ENCODE measurements around the gene ATG10. TPM values are rescaled to one million over a fixed set of nuclear protein-coding genes. Genes with fewer than 3 reads are reported as not detected.

The ATG10 gene
- total and polyA plus RNA-seq, 7 donors: 4.2 to 7.4 (median 6.0) TPM

- H3K27ac ChIP-seq: no peak overlapping the region
- TF ChIP-seq CTCF (IDR thresholded peaks at IDR 0.05): no peak
- H3K36me3 ChIP-seq (ENCODE audit: insufficient read depth in 1 of 2, low read depth in 1 of 2): no peaks in the 10 kb centered on the region
- H3K27me3 ChIP-seq (ENCODE audit: insufficient read depth in 3 of 3, low read length in 2 of 3): no peaks in the 10 kb centered on the region
- ATAC-seq: no peak
- intact Hi-C loops (cut with DNase I): no loop called here
- WGBS, 3 donors: 78 to 81% (median 79%) methylated on average over 7 of the region's 7 CpGs
- H3K4me1 ChIP-seq: no peaks in the 10 kb centered on the region
- H3K4me3 ChIP-seq: no peak overlapping the region
- H3K9me3 ChIP-seq: peaks cover 6% of the 10 kb centered on the region
- DNase-seq: no peak
These were observed 45.8 kb upstream of the ATG10 start for GRCh38 chr5:81925981-81926380.

- ATAC-seq: no peak
These were observed 35.8 kb upstream of the ATG10 start for GRCh38 chr5:81936066-81936465.

GRCh38 chr5:81936750-81937149 lies 35.1 kb upstream of the ATG10 start:
- H3K27me3 ChIP-seq (ENCODE audit: insufficient read depth in 3 of 3, low read length in 2 of 3): no peaks in the 10 kb centered on the region
- intact Hi-C loops (cut with DNase I): no loop called here
- no peak for TF ChIP-seq CTCF (IDR thresholded peaks at IDR 0.05)
- no peaks in the 10 kb centered on the region for H3K4me1 ChIP-seq
- ATAC-seq (no peak), DNase-seq (no peak)
- no peak overlapping the region for H3K4me3 ChIP-seq
- no peaks in the 10 kb centered on the region for H3K36me3 ChIP-seq (ENCODE audit: insufficient read depth in 1 of 2, low read depth in 1 of 2)
- H3K9me3 ChIP-seq: no peaks in the 10 kb centered on the region
- no peak overlapping the region for H3K27ac ChIP-seq

More at GRCh38 chr5:81936066-81936465, 35.8 kb upstream of the ATG10 start:
- Histone ChIP-seq H3K4me3 (no peak overlapping the region), H3K4me1 (no peaks in the 10 kb centered on the region), H3K9me3 (no peaks in the 10 kb centered on the region), H3K27me3 (ENCODE audit: insufficient read depth in 3 of 3, low read length in 2 of 3) (no peaks in the 10 kb centered on the region), H3K36me3 (ENCODE audit: insufficient read depth in 1 of 2, low read depth in 1 of 2) (no peaks in the 10 kb centered on the region), H3K27ac (no peak overlapping the region)
- DNase-seq: no peak
- no peak for TF ChIP-seq CTCF (IDR thresholded peaks at IDR 0.05)
- intact Hi-C loops (cut with DNase I): no loop called here
- WGBS, 3 donors: 11 to 43% (median 33%) methylated on average over 1 of the region's 1 CpG

- no peak for ATAC-seq
- no peaks in the 10 kb centered on the region for H3K27me3 ChIP-seq (ENCODE audit: insufficient read depth in 3 of 3, low read length in 2 of 3)
- 91 to 98% (median 95%) methylated on average over 1 of the region's 1 CpG for WGBS, 3 donors
These were observed 29.1 kb upstream of the ATG10 start for GRCh38 chr5:81942746-81943145.

More at GRCh38 chr5:81942746-81943145, 29.1 kb upstream of the ATG10 start:
- TF ChIP-seq CTCF (IDR thresholded peaks at IDR 0.05): no peak
- no peak overlapping the region for H3K27ac ChIP-seq
- no peak for DNase-seq
- H3K4me1 ChIP-seq: no peaks in the 10 kb centered on the region
- intact Hi-C loops (cut with DNase I): no loop called here
- H3K9me3 ChIP-seq: peaks cover 13% of the 10 kb centered on the region
- no peak overlapping the region for H3K4me3 ChIP-seq
- H3K36me3 ChIP-seq (ENCODE audit: insufficient read depth in 1 of 2, low read depth in 1 of 2): no peaks in the 10 kb centered on the region

Data from psoas muscle (tissue), 8 donors.